GM19193 (cell line): Measurements from ENCODE around the gene KRTAP12-3.

Source experiments
- POLR2A ChIP-seq: IDR thresholded peaks from 4 replicates; pipeline ENCODE4 v1.6.1; 2011; ENCODE audit not compliant: insufficient read depth, insufficient read length; ENCODE audit errors: extremely low read depth

KRTAP12-3 gene

GRCh38 chr21:44704636-44705001, 46.9 kb downstream of the KRTAP12-3 start:
- TF ChIP-seq POLR2A, result no peak

- no peak for TF ChIP-seq POLR2A
These were observed 48.4 kb downstream of the KRTAP12-3 start for GRCh38 chr21:44706026-44706705.

GRCh38 chr21:44706706-44707581, 49.2 kb downstream of the KRTAP12-3 start:
- no peak for TF ChIP-seq POLR2A
